CD4-positive, alpha-beta T cell treated with Interferon alpha-2 for 1 hour (primary cell): ENCODE results near the gene RSPH3.
"Not testable (repeated sequence)": the region's sequence is repeated elsewhere in the genome, so short reads cannot be mapped to it uniquely, and the experiment has no call there.

ENCODE experiments used
- DNase-seq, 2 donors: peaks; one replicate each; pipeline ENCODE4 v3.0.0-alpha.2; 2020 to 2022

Gene RSPH3

GRCh38 chr6:159023893-159024292 lies 23.9 kb upstream of the RSPH3 start:
- DNase-seq = no peak

GRCh38 chr6:159020011-159020410 lies 20.0 kb upstream of the RSPH3 start:
- no peak for DNase-seq

- DNase-seq = no peak
Observed at GRCh38 chr6:159017757-159018559, 18.0 kb upstream of the RSPH3 start.

GRCh38 chr6:159014406-159014805 lies 14.4 kb upstream of the RSPH3 start:
- no peak for DNase-seq

- peak in 1 of 2 donors; percentile 42 for DNase-seq
Observed at GRCh38 chr6:159013229-159013628, 13.2 kb upstream of the RSPH3 start.

- DNase-seq = no peak
Observed at GRCh38 chr6:159012201-159012600, 12.2 kb upstream of the RSPH3 start.

GRCh38 chr6:159010037-159010612 lies 10.1 kb upstream of the RSPH3 start:
- DNase-seq = not testable (repeated sequence)

- peak in 1 of 2 donors; percentile 77 for DNase-seq
Observed at GRCh38 chr6:159008656-159009288, 8.8 kb upstream of the RSPH3 start.

GRCh38 chr6:159007510-159007909 lies 7.5 kb upstream of the RSPH3 start:
- DNase-seq = no peak

GRCh38 chr6:159005436-159005835 lies 5.4 kb upstream of the RSPH3 start:
- no peak for DNase-seq

GRCh38 chr6:159004592-159004991 lies 4.6 kb upstream of the RSPH3 start:
- DNase-seq = no peak

GRCh38 chr6:159002432-159003155 lies 2.6 kb upstream of the RSPH3 start:
- DNase-seq = no peak

- DNase-seq = no peak
Observed at GRCh38 chr6:158999154-158999665, 792 bp downstream of the RSPH3 start.

GRCh38 chr6:158996856-158997255 lies 3.1 kb downstream of the RSPH3 start:
- DNase-seq = no peak

- no peak for DNase-seq
Observed at GRCh38 chr6:158993639-158994038, 6.4 kb downstream of the RSPH3 start.

- peak in 1 of 2 donors; percentile 7 for DNase-seq
Observed at GRCh38 chr6:158991017-158991723, 8.8 kb downstream of the RSPH3 start.

GRCh38 chr6:158989711-158990110 lies 10.3 kb downstream of the RSPH3 start:
- DNase-seq = not testable (repeated sequence)

GRCh38 chr6:158988477-158988876 lies 11.5 kb downstream of the RSPH3 start:
- DNase-seq = no peak

GRCh38 chr6:158987657-158988056 lies 12.3 kb downstream of the RSPH3 start:
- no peak for DNase-seq

GRCh38 chr6:158978757-158979156 lies 21.2 kb downstream of the RSPH3 start:
- DNase-seq = no peak

- no peak for DNase-seq
Observed at GRCh38 chr6:158977382-158977781, 22.6 kb downstream of the RSPH3 start.
